B cell (primary cell): ENCODE data around the gene HSPA12A. TPM values are rescaled to one million over a fixed set of nuclear protein-coding genes. Genes with fewer than 3 reads are reported as not detected.
A peak's percentile ranks its signal among the peaks of the same experiment; 100 is the strongest.

Experiments
- ATAC-seq: fragments of 200-7000 bp; cut with Tn5 transposase; one replicate; pipeline ENCODE4 v1.10.0; 2021; ENCODE audit warnings: low read depth, mild to moderate bottlenecking, moderate number of reproducible peaks, moderate library complexity
- CTCF ChIA-PET: fragments of 350-600 bp; sonication (Branson Sonifier 250); formaldehyde crosslinking; loops from one replicate; lab custom pipeline; 2021; ENCODE audit warnings: antibody characterized with exemption, inconsistent platforms; lab: Charles Lee
- POLR2A ChIA-PET: fragments of 350-600 bp; sonication (Branson Sonifier 250); formaldehyde crosslinking; loops from one replicate; lab custom pipeline; 2021; ENCODE audit warnings: antibody characterized with exemption; lab: Charles Lee
- DNase-seq: peaks from one replicate; pipeline ENCODE4 v3.0.0; 2013
- H2AFZ ChIP-seq: 2 replicates; pipeline ENCODE4 v1.6.1; 2012; ENCODE audit warnings: mild to moderate bottlenecking, low read depth, low read length; ENCODE audit not compliant: insufficient read depth, poor library complexity, severe bottlenecking
- H3K27ac ChIP-seq, 2 donors: 1 replicate in 1 of 2; 2 replicates in 1 of 2; pipeline ENCODE4 v1.5.1; 2012 to 2013; ENCODE audit warnings: low read length in 2 of 2, mild to moderate bottlenecking in 2 of 2, moderate library complexity in 1 of 2
- H3K27me3 ChIP-seq, 4 experiments: fragments of 200-600 bp in 1 of 4; sonication (generic) in 1 of 4; replicated peaks in 1 of 4; 1 replicate in 2 of 4; 2 replicates in 2 of 4; pipeline versions ENCODE4 v1.6.1 to v1.7.0; 2013 to 2016; ENCODE audit warnings: low read length in 3 of 4, mild to moderate bottlenecking in 2 of 4, mixed read lengths in 1 of 4, moderate library complexity in 1 of 4; ENCODE audit not compliant: insufficient read depth in 4 of 4, control insufficient read depth in 3 of 4; ENCODE audit errors: control extremely low read depth in 1 of 4
- H3K36me3 ChIP-seq, 2 experiments: replicated peaks in 1 of 2; 1 replicate in 1 of 2; 2 replicates in 1 of 2; pipeline versions ENCODE4 v1.6.1 to v1.7.1; 2013; ENCODE audit warnings: low read length in 1 of 2; ENCODE audit not compliant: insufficient read depth in 2 of 2, control insufficient read depth in 1 of 2; ENCODE audit errors: control extremely low read depth in 1 of 2, extremely low read depth in 1 of 2
- H3K4me1 ChIP-seq, 2 donors: fragments of 200-600 bp in 1 of 2; sonication (generic) in 1 of 2; 1 replicate in 1 of 2; 2 replicates in 1 of 2; pipeline versions ENCODE4 v1.5.1 to v1.6.1; 2013 to 2017; ENCODE audit warnings: low read length in 2 of 2; ENCODE audit not compliant: control insufficient read depth in 2 of 2, insufficient read depth in 2 of 2
- H3K4me2 ChIP-seq: replicated peaks from 2 replicates; pipeline ENCODE3; 2012; ENCODE audit warnings: mild to moderate bottlenecking, low read depth, low read length; ENCODE audit not compliant: poor library complexity, severe bottlenecking
- H3K4me3 ChIP-seq, 5 experiments: fragments of 200-600 bp in 1 of 5; sonication (generic) in 1 of 5; 1 replicate in 3 of 5; 2 replicates in 2 of 5; pipeline versions ENCODE4 v1.5.1 to v1.7.0; 2011 to 2016; ENCODE audit warnings: low read length in 4 of 5, mild to moderate bottlenecking in 4 of 5, low read depth in 2 of 5, control low read depth in 1 of 5, moderate library complexity in 1 of 5; ENCODE audit not compliant: insufficient read depth in 1 of 5; ENCODE audit errors: control extremely low read depth in 1 of 5, extremely low read depth in 1 of 5
- H3K79me2 ChIP-seq: fragments of 200-600 bp; sonication (generic); one replicate; pipeline ENCODE4 v1.6.0; 2016; ENCODE audit warnings: low read length; ENCODE audit not compliant: control insufficient read depth, insufficient read depth
- H3K9ac ChIP-seq: fragments of 200-600 bp; sonication (generic); 2 replicates; pipeline ENCODE4 v1.6.1; 2017; ENCODE audit warnings: mild to moderate bottlenecking, low read length, moderate library complexity
- H3K9me3 ChIP-seq, 3 donors: one replicate each; pipeline versions ENCODE4 v1.6.1 to v1.7.1; 2013; ENCODE audit warnings: low read length in 2 of 3; ENCODE audit not compliant: control insufficient read depth in 2 of 3, insufficient read depth in 1 of 3; ENCODE audit errors: control extremely low read depth in 1 of 3
- H4K20me1 ChIP-seq: 2 replicates; pipeline ENCODE4 v1.6.0; 2012; ENCODE audit warnings: mild to moderate bottlenecking, low read length; ENCODE audit not compliant: insufficient read depth, control insufficient read depth, poor library complexity, severe bottlenecking
- H3K27ac Mint-ChIP-seq: one replicate; pipeline ENCODE4 v1.8.0; 2021; ENCODE audit warnings: mixed read lengths
- H3K27me3 Mint-ChIP-seq: one replicate; pipeline ENCODE4 v1.8.0; 2021; ENCODE audit warnings: mixed read lengths
- H3K4me1 Mint-ChIP-seq: one replicate; pipeline ENCODE4 v1.8.0; 2021; ENCODE audit warnings: mixed read lengths
- H3K4me3 Mint-ChIP-seq: one replicate; pipeline ENCODE4 v1.8.0; 2021; ENCODE audit warnings: mixed read lengths
- H3K9me3 Mint-ChIP-seq: one replicate; pipeline ENCODE4 v1.8.0; 2022; ENCODE audit warnings: mixed read lengths; ENCODE audit not compliant: insufficient read depth
- EZH2 ChIP-seq: IDR thresholded peaks from 2 replicates; pipeline ENCODE4 v1.6.1; 2012; ENCODE audit warnings: borderline replicate concordance, low read depth, mild to moderate bottlenecking, moderate library complexity, low read length; ENCODE audit not compliant: insufficient read depth, poor library complexity, severe bottlenecking
- WGBS: methylation state at CpG from one replicate; pipeline ENCODE4 v1.1.5; 2013; ENCODE audit warnings: missing lambda C conversion rate; ENCODE audit not compliant: insufficient coverage; 5-methylcytosine and 5-hydroxymethylcytosine counted together
- intact Hi-C: fragments of 100-400 bp; cut with micrococcal nuclease; formaldehyde crosslinking; loops from one replicate; pipeline ENCODE4 v1.10.0; 2022
- polyA minus RNA-seq: library from RNA; depleted of rRNA, polyadenylated mRNA; stranded (reverse); fragments of >200 nt; gene quantifications from 2 replicates; pipeline ENCODE4 v1.2.3, GENCODE V29; 2012
- polyA plus RNA-seq: library from polyadenylated mRNA; depleted of rRNA; stranded (reverse); fragments of >200 nt; gene quantifications from 2 replicates; pipeline ENCODE4 v1.2.3, GENCODE V29; 2012
- total RNA-seq, 2 donors: library from RNA; stranded (reverse); fragments of 120-200 nt in 1 of 2; gene quantifications; 1 replicate in 1 of 2; 2 replicates in 1 of 2; pipeline versions ENCODE4 v1.2.3 to v1.2.4, GENCODE V29; 2013 to 2022
- TF ChIP-seq, protein P1 (sequence below): fragments of 200-600 bp; IDR thresholded peaks from one replicate; pipeline ENCODE4 v1.8.0; 2022; ENCODE audit warnings: antibody characterized with exemption, mild to moderate bottlenecking

The HSPA12A gene, protein sequence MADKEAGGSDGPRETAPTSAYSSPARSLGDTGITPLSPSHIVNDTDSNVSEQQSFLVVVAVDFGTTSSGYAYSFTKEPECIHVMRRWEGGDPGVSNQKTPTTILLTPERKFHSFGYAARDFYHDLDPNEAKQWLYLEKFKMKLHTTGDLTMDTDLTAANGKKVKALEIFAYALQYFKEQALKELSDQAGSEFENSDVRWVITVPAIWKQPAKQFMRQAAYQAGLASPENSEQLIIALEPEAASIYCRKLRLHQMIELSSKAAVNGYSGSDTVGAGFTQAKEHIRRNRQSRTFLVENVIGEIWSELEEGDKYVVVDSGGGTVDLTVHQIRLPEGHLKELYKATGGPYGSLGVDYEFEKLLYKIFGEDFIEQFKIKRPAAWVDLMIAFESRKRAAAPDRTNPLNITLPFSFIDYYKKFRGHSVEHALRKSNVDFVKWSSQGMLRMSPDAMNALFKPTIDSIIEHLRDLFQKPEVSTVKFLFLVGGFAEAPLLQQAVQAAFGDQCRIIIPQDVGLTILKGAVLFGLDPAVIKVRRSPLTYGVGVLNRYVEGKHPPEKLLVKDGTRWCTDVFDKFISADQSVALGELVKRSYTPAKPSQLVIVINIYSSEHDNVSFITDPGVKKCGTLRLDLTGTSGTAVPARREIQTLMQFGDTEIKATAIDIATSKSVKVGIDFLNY
- total RNA-seq (17.7 and 18.8 TPM in 2 replicates), polyA plus RNA-seq (0.26 and 2.1 TPM in 2 replicates), polyA minus RNA-seq (0.86 and 1.6 TPM in 2 replicates)
- 1.5 TPM for total RNA-seq (2013)

DNA sequence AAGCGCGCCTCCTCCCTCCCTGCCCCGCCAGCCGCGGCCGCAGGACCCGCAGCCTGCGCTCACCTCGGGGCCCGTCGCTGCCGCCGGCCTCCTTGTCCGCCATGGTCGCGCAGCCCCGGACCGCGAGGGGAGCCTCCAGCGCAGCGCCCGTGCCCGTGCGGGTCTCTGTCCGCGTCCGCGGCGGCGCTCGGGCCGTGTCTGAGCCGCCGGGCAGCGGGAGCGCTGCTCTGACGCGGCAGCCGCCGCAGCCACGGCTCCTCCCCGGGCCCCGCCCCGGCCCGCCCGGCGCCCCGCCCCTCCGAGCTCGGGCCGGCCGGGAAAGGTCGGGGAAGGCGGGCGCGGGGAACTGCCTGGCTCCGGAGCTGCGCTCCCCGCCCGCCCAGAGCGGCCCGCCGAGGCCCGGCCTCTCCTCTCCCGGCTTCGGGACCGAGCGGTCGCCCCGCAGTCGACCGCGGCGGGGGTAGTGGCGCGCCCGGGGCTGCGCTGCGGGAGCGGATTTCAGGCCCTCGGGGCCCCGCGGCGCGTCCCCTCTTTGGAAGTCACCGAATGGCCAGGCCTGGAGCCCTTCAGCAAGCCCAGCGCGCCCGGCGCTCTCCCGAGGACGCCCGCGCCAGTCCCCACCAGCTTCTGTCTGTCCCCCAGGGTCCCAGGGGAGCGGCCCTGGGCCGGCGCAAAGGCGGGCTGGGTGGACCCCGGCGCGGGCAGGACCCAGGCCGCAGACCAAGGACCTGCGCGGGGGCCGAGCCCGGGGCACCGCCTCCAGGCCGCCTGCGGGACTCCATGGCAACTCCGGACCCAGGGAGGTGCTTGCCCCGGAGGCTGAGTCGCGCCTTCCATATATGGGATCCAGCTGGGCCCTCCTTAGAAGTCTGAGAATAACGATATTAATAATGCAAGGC is at the start of gene HSPA12A:
Gene HSPA12A (minus strand): TSS at position 200 of the 899 bp plus-strand sequence. CDS start 97 bp downstream, at position 103.
- DNase-seq = peak; percentile 46
- peaks cover 8% of the 10 kb centered on the region for H3K4me1 Mint-ChIP-seq
- H3K27me3 ChIP-seq = peaks cover 0 to 51% (median 14%) of the 10 kb centered on the region in 4 experiments

More for the DNA sequence above, at the start of gene HSPA12A:
- CTCF ChIA-PET = no interaction called here
- no peaks in the 10 kb centered on the region for H4K20me1 ChIP-seq
- 1% methylated on average over 110 of the region's 114 CpGs for WGBS
- peak within 1 kb of the TSS in 3 of 5 experiments; percentile 8 to 48 (median 41) for H3K4me3 ChIP-seq
- POLR2A ChIA-PET = no interaction called here
- ATAC-seq = peak; percentile 78
- peak within 1 kb of the TSS; percentile 47 for H3K9ac ChIP-seq
- no peaks in the 10 kb centered on the region for H3K79me2 ChIP-seq
- Mint-ChIP-seq H3K9me3 (no peaks in the 10 kb centered on the region), H3K27me3 (peaks cover 58% of the 10 kb centered on the region), H3K4me3 (peak within 1 kb of the TSS; percentile 73), H3K27ac (no peak within 1 kb of the TSS)
- H3K9me3 ChIP-seq = peaks cover 0 to 16% (median 0%) of the 10 kb centered on the region in 3 donors
- intact Hi-C loops = loop anchor here (5.0 kb wide), 1 partner anchor 635 kb away; the partner anchor contains the start of gene PDZD8
- peaks cover 5 to 8% of the 10 kb centered on the region in 2 donors for H3K4me1 ChIP-seq
- peak within 1 kb of the TSS; percentile 38 for H2AFZ ChIP-seq
- no peak within 1 kb of the TSS for H3K27ac ChIP-seq
- TF ChIP-seq, protein P1, sequence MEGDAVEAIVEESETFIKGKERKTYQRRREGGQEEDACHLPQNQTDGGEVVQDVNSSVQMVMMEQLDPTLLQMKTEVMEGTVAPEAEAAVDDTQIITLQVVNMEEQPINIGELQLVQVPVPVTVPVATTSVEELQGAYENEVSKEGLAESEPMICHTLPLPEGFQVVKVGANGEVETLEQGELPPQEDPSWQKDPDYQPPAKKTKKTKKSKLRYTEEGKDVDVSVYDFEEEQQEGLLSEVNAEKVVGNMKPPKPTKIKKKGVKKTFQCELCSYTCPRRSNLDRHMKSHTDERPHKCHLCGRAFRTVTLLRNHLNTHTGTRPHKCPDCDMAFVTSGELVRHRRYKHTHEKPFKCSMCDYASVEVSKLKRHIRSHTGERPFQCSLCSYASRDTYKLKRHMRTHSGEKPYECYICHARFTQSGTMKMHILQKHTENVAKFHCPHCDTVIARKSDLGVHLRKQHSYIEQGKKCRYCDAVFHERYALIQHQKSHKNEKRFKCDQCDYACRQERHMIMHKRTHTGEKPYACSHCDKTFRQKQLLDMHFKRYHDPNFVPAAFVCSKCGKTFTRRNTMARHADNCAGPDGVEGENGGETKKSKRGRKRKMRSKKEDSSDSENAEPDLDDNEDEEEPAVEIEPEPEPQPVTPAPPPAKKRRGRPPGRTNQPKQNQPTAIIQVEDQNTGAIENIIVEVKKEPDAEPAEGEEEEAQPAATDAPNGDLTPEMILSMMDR = no peak
- TF ChIP-seq EZH2 = no peak
- H3K36me3 ChIP-seq = no peaks in the 10 kb centered on the region
- H3K4me2 ChIP-seq = peak within 1 kb of the TSS; percentile 78
